AG04449 (cell line): ENCODE data around the gene RBM42.

Source experiments
- CTCF ChIA-PET: fragments of 350-600 bp; formaldehyde crosslinking; extraction: SDS; loops from one replicate; lab custom pipeline; 2021; ENCODE audit warnings: antibody characterized with exemption; lab: Yijun Ruan, JAX
- POLR2A ChIA-PET: fragments of 400-600, 350-600 bp; formaldehyde crosslinking; extraction: SDS; loops from one replicate; lab custom pipeline; 2020; ENCODE audit warnings: antibody characterized with exemption, inconsistent platforms; lab: Yijun Ruan, JAX
- DNase-seq: peaks from one replicate; pipeline ENCODE4 v3.0.0-alpha.2; 2010; ENCODE audit warnings: low read depth, low spot score
- H3K4me3 ChIP-seq: 2 replicates; pipeline ENCODE4 v1.5.1; 2011; ENCODE audit warnings: low read depth, mild to moderate bottlenecking, control low read depth, low read length
- CTCF ChIP-seq: IDR thresholded peaks from one replicate; pipeline ENCODE4 v1.5.1; 2011; ENCODE audit warnings: mild to moderate bottlenecking, moderate library complexity, low read length, control low read depth, inconsistent platforms; ENCODE audit not compliant: insufficient read depth; ENCODE audit errors: missing control alignments

Gene RBM42

GRCh38 chr19:35608251-35608650, 20.6 kb upstream of the RBM42 start:
- DNase-seq = no peak
- ChIA-PET CTCF (interaction anchor here (1.5 kb wide), 1 partner anchor 94 kb away, joined by 3 read pairs; no protein-coding TSS in a partner anchor), POLR2A (interaction anchor here (1.2 kb wide), 1 partner anchor 80 kb away, joined by 4 read pairs; no protein-coding TSS in a partner anchor)
- TF ChIP-seq CTCF = no peak
- no peak overlapping the region for H3K4me3 ChIP-seq

- ChIA-PET CTCF (no interaction called here), POLR2A (no interaction called here)
- H3K4me3 ChIP-seq = no peak overlapping the region
- TF ChIP-seq CTCF = no peak
- DNase-seq = no peak
Observed at GRCh38 chr19:35609851-35610353, 18.9 kb upstream of the RBM42 start.

- POLR2A ChIA-PET = interaction anchor here (0.8 to 1.2 kb wide), 2 partner anchors 13 to 32 kb away, joined by 3 to 5 read pairs; no protein-coding TSS in a partner anchor
- DNase-seq = no peak
- CTCF ChIA-PET = interaction anchor here (2.2 kb wide), 1 partner anchor 64 kb away, joined by 8 read pairs; no protein-coding TSS in a partner anchor
Observed at GRCh38 chr19:35612224-35612558, 16.6 kb upstream of the RBM42 start.

GRCh38 chr19:35612559-35613321, 16.1 kb upstream of the RBM42 start, which contains the start of gene HAUS5:
Gene HAUS5, plus strand, starts transcription at chr19:35612735. Its CDS starts 60 bp downstream, at chr19:35612795.
- DNase-seq = peak; percentile 31
- peak; percentile 3 for TF ChIP-seq CTCF
- ChIA-PET CTCF (interaction anchor here (1.1 to 2.2 kb wide), 2 partner anchors 64 to 103 kb away, joined by 3 to 8 read pairs; no protein-coding TSS in a partner anchor), POLR2A (interaction anchor here (0.8 to 1.2 kb wide), 2 partner anchors 14 to 31 kb away, joined by 3 to 5 read pairs; no protein-coding TSS in a partner anchor)
- peak within 1 kb of the TSS; percentile 84 for H3K4me3 ChIP-seq

More at GRCh38 chr19:35612224-35612558, 16.6 kb upstream of the RBM42 start:
- H3K4me3 ChIP-seq = peak overlapping the region; percentile 84
- TF ChIP-seq CTCF = no peak

- no peak for TF ChIP-seq CTCF
- DNase-seq = no peak
- POLR2A ChIA-PET = no interaction called here
- no peak overlapping the region for H3K4me3 ChIP-seq
- CTCF ChIA-PET = interaction anchor here (1.1 to 2.2 kb wide), 3 partner anchors 65 to 103 kb away, joined by 3 to 8 read pairs (median 3); no protein-coding TSS in a partner anchor
Observed at GRCh38 chr19:35613574-35613973, 15.3 kb upstream of the RBM42 start.

GRCh38 chr19:35615036-35615435, 13.8 kb upstream of the RBM42 start:
- no peak for TF ChIP-seq CTCF
- no peak overlapping the region for H3K4me3 ChIP-seq
- ChIA-PET CTCF (interaction anchor here (1.2 to 1.5 kb wide), 2 partner anchors 66 kb away, joined by 3 to 4 read pairs; no protein-coding TSS in a partner anchor), POLR2A (interaction anchor here (0.6 kb wide), 1 partner anchor 267 kb away, joined by 3 read pairs; no protein-coding TSS in a partner anchor)
- DNase-seq = no peak
